Right lobe of liver (tissue), 4 donors: ENCODE measurements around the gene DEPDC7.

Source experiments
- CTCF ChIP-seq, 4 donors: fragments of 200-600 bp in 3 of 4; fragments of 450-650 bp in 1 of 4; IDR thresholded peaks; one replicate each; pipeline versions ENCODE4 v1.5.1 to v1.8.0; 2016 to 2022; ENCODE audit warnings: antibody characterized with exemption in 4 of 4, mild to moderate bottlenecking in 2 of 4
- POLR2A ChIP-seq: fragments of 450-650 bp; IDR thresholded peaks from one replicate; pipeline ENCODE4 v1.6.1; 2017; ENCODE audit warnings: antibody characterized with exemption, mild to moderate bottlenecking
- donor health status: DM: no; HTN: no; CAD: no.
- donor health status: DM: no; HTN: no; CAD: no.
- donor health status: DM: no; HTN: yes; CAD: no.

GRCh38 chr11:33033493-33033892, 17.8 kb downstream of the DEPDC7 start:
- no peak for TF ChIP-seq CTCF (IDR thresholded peaks at IDR 0.05)
- TF ChIP-seq POLR2A, result no peak
